Measurements from ENCODE around the gene IL1RAPL2. TPM values are rescaled to one million over a fixed set of nuclear protein-coding genes. Genes with fewer than 3 reads are reported as not detected.
"Not testable (repeated sequence)": the region's sequence is repeated elsewhere in the genome, so short reads cannot be mapped to it uniquely, and the experiment has no call there.

Gene IL1RAPL2
- polyA plus RNA-seq, 1 experiment, result not detected

DNA sequence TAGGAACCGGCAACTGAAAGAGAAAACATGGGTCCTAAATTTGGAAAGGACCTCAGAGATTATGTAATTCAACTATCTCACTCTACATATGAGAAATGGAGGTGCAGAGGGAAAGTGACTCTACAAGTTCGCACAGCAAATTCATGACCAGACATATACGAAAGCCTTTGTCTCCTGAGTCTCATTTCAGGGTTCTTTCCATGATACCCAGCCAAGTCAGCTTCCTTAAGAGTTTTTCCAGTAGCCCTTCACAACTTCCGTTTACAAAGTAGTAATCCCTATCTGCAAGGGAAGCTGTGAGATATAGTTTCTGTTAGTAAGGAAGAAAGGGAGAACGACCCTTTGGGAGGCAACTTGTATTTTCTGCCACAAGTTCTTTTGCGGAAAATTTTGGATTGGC, 543.9 kb downstream of the IL1RAPL2 start:
- DNase-seq (ENCODE audit: low read depth), result no peak
- no peaks in the 10 kb centered on the region for H3K36me3 ChIP-seq (ENCODE audit: control insufficient read depth, insufficient read depth, low read length)
- ChIA-PET POLR2A (no interaction called here), CTCF (no interaction called here)
- no peak overlapping the region for H3K4me3 ChIP-seq (ENCODE audit: low read depth, low read length)
- H3K27me3 ChIP-seq (ENCODE audit: control insufficient read depth, insufficient read depth, low read length), result no peaks in the 10 kb centered on the region
- no peak for TF ChIP-seq CTCF (IDR thresholded peaks at IDR 0.05; ENCODE audit: insufficient read depth, low read depth, low read length)

DNA sequence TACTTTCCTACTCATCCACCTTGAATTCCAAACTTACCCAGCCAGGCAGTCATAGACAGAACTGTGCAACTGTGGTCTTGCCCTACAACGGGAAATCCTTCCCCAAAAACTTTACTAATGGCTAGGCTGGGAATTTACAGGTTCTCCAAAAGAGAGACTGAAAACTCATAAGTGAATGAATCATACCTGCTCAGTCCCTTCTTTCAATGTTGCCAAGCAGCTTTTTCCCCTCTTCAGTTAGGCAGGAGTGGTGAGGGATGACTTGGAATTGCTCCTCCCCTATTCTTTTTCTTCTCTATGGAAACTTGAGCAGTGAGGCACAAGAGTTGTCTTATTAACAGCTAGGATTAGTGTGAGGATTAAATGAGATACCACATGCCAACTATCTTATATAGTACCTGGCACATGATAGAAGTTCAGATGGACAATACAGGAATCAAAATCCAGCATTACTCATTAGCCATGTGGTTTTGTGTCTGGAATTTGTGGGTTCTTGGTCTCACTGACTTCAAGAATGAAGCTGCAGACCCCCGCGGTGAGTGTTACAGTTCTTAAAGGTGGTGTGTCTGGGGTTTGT, 548.6 kb downstream of the IL1RAPL2 start:
- CTCF ChIA-PET, result no interaction called here
- DNase-seq (ENCODE audit: low read depth), result no peak
- Histone ChIP-seq H3K36me3 (ENCODE audit: control insufficient read depth, insufficient read depth, low read length) (no peaks in the 10 kb centered on the region), H3K4me3 (ENCODE audit: low read depth, low read length) (no peak overlapping the region), H3K27me3 (ENCODE audit: control insufficient read depth, insufficient read depth, low read length) (no peaks in the 10 kb centered on the region)
- TF ChIP-seq CTCF (IDR thresholded peaks at IDR 0.05; ENCODE audit: insufficient read depth, low read depth, low read length), result no peak
- POLR2A ChIA-PET, result no interaction called here

- H3K27me3 ChIP-seq (ENCODE audit: control insufficient read depth, insufficient read depth, low read length); H3K4me3 ChIP-seq (ENCODE audit: low read depth, low read length); DNase-seq (ENCODE audit: low read depth); H3K36me3 ChIP-seq (ENCODE audit: control insufficient read depth, insufficient read depth, low read length); POLR2A ChIA-PET; CTCF ChIA-PET: not testable (repeated sequence)
Measured at GRCh38 chrX:105115596-105116320, 549.8 kb downstream of the IL1RAPL2 start.

DNA sequence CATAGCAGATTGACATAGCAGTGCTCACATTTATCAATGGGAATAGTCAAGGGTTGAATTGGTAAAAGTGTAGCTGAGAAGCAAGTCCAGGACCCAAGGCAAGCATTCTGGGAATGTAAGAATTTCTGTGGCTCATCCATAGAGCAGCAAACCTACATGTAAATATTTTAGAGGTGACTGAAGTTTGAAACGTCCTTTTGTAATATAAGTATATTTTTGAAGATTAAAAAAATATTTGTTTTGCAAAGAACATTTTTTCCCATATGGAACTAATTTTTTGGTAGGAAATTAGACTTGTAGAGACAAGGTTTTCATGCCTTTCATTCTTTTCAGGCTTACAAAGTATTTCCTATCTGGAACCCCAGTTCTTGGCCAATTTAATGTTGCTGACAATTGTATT, 550.5 kb downstream of the IL1RAPL2 start:
- TF ChIP-seq CTCF (IDR thresholded peaks at IDR 0.05; ENCODE audit: insufficient read depth, low read depth, low read length), result no peak
- Histone ChIP-seq H3K4me3 (ENCODE audit: low read depth, low read length) (no peak overlapping the region), H3K36me3 (ENCODE audit: control insufficient read depth, insufficient read depth, low read length) (no peaks in the 10 kb centered on the region), H3K27me3 (ENCODE audit: control insufficient read depth, insufficient read depth, low read length) (no peaks in the 10 kb centered on the region)
- CTCF ChIA-PET, result no interaction called here
- no peak for DNase-seq (ENCODE audit: low read depth)
- POLR2A ChIA-PET, result no interaction called here

DNA sequence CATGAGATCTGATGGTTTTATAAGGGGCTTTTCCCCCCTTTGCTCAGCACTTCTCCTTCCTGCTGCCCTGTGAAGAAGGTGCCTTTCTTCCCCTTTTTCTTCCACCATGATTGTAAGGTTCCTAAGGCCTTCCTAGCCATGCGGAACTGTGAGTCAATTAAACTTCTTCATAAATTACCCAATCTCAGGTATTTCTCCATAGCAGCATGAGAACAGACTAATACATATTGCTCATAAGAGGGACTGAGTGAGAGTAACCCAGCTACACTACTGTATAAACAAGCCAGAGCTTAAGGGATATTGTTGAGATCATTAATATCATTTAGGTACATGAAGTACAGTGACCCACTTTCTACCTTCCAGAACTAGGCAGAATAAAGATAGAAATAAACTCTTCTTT, 551.6 kb downstream of the IL1RAPL2 start:
- no peaks in the 10 kb centered on the region for H3K36me3 ChIP-seq (ENCODE audit: control insufficient read depth, insufficient read depth, low read length)
- H3K4me3 ChIP-seq (ENCODE audit: low read depth, low read length), result no peak overlapping the region
- no peak for TF ChIP-seq CTCF (IDR thresholded peaks at IDR 0.05; ENCODE audit: insufficient read depth, low read depth, low read length)
- no peaks in the 10 kb centered on the region for H3K27me3 ChIP-seq (ENCODE audit: control insufficient read depth, insufficient read depth, low read length)
- no peak for DNase-seq (ENCODE audit: low read depth)
- POLR2A ChIA-PET, result no interaction called here
- CTCF ChIA-PET, result interaction anchor here (2.1 kb wide), 1 partner anchor 73 kb away, joined by 5 read pairs; no protein-coding TSS in a partner anchor

DNA sequence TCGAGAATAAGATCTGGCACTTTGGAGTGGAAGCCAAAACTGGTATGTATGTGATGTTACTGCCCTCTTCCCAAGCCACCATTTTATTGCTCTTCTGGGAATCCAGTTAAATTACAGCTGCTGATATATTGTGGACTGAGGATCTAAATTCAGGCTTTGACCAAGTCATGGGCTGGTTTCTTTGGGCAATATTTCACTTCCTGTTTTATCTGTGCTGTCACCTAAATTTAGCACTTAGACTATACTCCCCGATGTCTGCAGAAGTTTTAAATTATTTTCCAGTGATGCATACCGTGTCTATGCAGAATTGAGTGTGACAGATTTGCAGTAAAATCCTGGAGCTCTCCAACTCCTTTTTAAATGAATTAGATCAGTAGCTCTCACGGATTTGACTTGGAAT, 554.5 kb downstream of the IL1RAPL2 start:
- no peaks in the 10 kb centered on the region for H3K27me3 ChIP-seq (ENCODE audit: control insufficient read depth, insufficient read depth, low read length)
- no peaks in the 10 kb centered on the region for H3K36me3 ChIP-seq (ENCODE audit: control insufficient read depth, insufficient read depth, low read length)
- no peak for TF ChIP-seq CTCF (IDR thresholded peaks at IDR 0.05; ENCODE audit: insufficient read depth, low read depth, low read length)
- peak; percentile 26 for DNase-seq (ENCODE audit: low read depth)
- POLR2A ChIA-PET, result no interaction called here
- CTCF ChIA-PET, result no interaction called here
- no peak overlapping the region for H3K4me3 ChIP-seq (ENCODE audit: low read depth, low read length)

Measured in BJ (cell line).